ENCODE results near the gene CTLA4.

CTLA4 gene

DNA sequence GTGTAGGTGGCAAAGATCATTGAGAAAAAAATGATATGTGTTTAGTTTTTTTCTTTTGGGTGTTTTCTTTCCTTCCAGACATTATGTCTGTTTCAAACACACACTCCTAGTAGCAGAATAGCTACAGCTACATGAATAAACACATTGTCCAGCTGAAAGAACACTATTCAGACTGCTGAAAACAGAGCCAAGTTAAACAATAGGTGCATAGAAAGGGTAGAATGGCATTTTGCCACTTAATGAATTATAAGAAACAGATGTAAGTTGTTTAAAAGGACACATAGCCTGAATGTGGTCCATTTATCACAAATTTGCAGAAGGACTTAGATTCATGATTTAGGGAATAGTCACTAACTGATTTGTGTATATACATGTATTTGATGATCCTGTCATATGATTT lies 20.1 kb downstream of the CTLA4 start:
- H4K20me1 ChIP-seq (ENCODE audit: insufficient read depth, low read length), result no peaks in the 10 kb centered on the region
- no peaks in the 10 kb centered on the region for H3K27me3 ChIP-seq (ENCODE audit: low read depth, low read length)
- H3K27ac ChIP-seq (ENCODE audit: low read length), result no peak overlapping the region
- H3K36me3 ChIP-seq (replicated peaks; ENCODE audit: low read depth, low read length), result no peaks in the 10 kb centered on the region
- no peaks in the 10 kb centered on the region for H3K9me3 ChIP-seq (ENCODE audit: insufficient read depth, low read length)
- TF ChIP-seq, protein P1, sequence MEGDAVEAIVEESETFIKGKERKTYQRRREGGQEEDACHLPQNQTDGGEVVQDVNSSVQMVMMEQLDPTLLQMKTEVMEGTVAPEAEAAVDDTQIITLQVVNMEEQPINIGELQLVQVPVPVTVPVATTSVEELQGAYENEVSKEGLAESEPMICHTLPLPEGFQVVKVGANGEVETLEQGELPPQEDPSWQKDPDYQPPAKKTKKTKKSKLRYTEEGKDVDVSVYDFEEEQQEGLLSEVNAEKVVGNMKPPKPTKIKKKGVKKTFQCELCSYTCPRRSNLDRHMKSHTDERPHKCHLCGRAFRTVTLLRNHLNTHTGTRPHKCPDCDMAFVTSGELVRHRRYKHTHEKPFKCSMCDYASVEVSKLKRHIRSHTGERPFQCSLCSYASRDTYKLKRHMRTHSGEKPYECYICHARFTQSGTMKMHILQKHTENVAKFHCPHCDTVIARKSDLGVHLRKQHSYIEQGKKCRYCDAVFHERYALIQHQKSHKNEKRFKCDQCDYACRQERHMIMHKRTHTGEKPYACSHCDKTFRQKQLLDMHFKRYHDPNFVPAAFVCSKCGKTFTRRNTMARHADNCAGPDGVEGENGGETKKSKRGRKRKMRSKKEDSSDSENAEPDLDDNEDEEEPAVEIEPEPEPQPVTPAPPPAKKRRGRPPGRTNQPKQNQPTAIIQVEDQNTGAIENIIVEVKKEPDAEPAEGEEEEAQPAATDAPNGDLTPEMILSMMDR (IDR thresholded peaks at IDR 0.05; ENCODE audit: low read depth, low read length), result no peak
- no peak for TF ChIP-seq EZH2phosphoT487 (IDR thresholded peaks at IDR 0.05; ENCODE audit: low read depth)
- H2AFZ ChIP-seq (ENCODE audit: low read depth, low read length), result no peak overlapping the region
- peaks cover 30% of the 10 kb centered on the region for H3K4me1 ChIP-seq (ENCODE audit: low read length)
- no peak overlapping the region for H3K4me2 ChIP-seq (ENCODE audit: low read length)
- H3K4me3 ChIP-seq (ENCODE audit: low read length), result no peak overlapping the region
- no peaks in the 10 kb centered on the region for H3K79me2 ChIP-seq (ENCODE audit: low read length)
- H3K9ac ChIP-seq (ENCODE audit: low read length), result no peak overlapping the region

DNA sequence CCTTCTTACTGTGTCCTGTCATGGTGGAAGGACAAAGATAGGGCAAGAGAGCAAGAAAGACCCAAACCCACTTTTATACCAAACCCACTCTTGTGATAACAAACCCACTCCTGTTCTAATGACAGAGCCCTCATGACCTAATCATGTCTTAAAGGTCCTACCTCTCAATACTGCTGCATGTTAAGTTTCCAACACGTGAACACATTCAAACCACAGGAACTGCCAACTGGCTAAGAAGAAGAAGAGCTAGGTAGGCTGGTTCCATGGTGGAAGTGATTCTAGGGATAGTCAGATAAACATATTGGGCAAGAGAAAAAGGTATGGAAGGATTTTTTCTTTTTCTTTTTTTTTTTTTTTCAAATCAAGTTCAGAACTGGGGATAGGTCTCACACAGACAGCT lies 22.0 kb downstream of the CTLA4 start:
- Histone ChIP-seq H2AFZ (ENCODE audit: low read depth, low read length) (no peak overlapping the region), H3K36me3 (replicated peaks; ENCODE audit: low read depth, low read length) (no peaks in the 10 kb centered on the region), H3K9me3 (ENCODE audit: insufficient read depth, low read length) (no peaks in the 10 kb centered on the region), H3K9ac (ENCODE audit: low read length) (no peak overlapping the region), H3K79me2 (ENCODE audit: low read length) (no peaks in the 10 kb centered on the region), H3K27ac (ENCODE audit: low read length) (no peak overlapping the region), H3K4me2 (ENCODE audit: low read length) (no peak overlapping the region), H4K20me1 (ENCODE audit: insufficient read depth, low read length) (no peaks in the 10 kb centered on the region), H3K4me3 (ENCODE audit: low read length) (no peak overlapping the region), H3K27me3 (ENCODE audit: low read depth, low read length) (no peaks in the 10 kb centered on the region), H3K4me1 (ENCODE audit: low read length) (peaks cover 42% of the 10 kb centered on the region)
- TF ChIP-seq, protein P1 (IDR thresholded peaks at IDR 0.05; ENCODE audit: low read depth, low read length), result no peak
- TF ChIP-seq EZH2phosphoT487 (IDR thresholded peaks at IDR 0.05; ENCODE audit: low read depth), result no peak

DNA sequence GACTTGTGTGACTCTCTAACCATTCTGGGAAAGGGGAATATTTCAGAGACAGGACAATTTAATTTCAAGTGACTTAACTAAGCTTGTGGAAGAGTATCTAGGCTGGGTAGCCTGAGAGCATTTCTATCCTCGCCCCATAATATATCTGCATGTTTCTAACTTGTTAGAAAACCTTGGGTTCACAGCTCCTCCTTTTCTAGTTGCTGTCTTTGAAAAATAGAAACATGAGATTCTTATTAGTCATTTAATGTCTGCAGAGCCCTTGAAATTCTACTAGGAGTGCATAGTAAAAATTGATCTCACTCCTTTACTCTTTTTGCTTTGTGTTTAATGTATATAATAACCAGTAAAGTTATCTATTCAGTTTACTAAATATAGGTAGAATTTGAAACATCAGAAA lies 22.4 kb downstream of the CTLA4 start:
- Histone ChIP-seq H3K4me2 (ENCODE audit: low read length) (no peak overlapping the region), H4K20me1 (ENCODE audit: insufficient read depth, low read length) (no peaks in the 10 kb centered on the region), H3K4me1 (ENCODE audit: low read length) (peaks cover 46% of the 10 kb centered on the region)

DNA sequence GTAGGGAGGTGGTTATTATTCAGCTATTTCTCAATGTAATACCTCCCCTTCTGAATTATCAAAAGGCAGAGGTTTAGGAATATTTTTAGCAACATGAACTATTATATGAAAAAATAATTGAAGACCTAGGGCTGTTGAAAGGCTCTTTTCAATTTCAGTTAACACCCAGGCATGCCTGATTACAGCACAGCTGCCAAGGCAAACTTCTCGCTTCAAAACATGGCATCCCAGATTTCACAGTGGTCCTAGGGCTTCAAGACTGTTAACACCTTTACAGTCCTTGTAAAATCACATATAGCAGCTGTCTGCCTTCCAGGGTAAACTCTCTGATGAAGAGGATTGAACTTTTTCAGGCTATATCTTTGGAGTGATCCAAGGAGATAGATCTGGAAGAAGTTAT lies 23.2 kb downstream of the CTLA4 start:
- TF ChIP-seq, protein P1 (IDR thresholded peaks at IDR 0.05; ENCODE audit: low read depth, low read length), result no peak
- TF ChIP-seq EZH2phosphoT487 (IDR thresholded peaks at IDR 0.05; ENCODE audit: low read depth), result no peak
- Histone ChIP-seq H3K27me3 (ENCODE audit: low read depth, low read length) (no peaks in the 10 kb centered on the region), H2AFZ (ENCODE audit: low read depth, low read length) (peak overlapping the region; percentile 9; the same call in 1 of the 2 replicates), H3K9ac (ENCODE audit: low read length) (no peak overlapping the region), H3K27ac (ENCODE audit: low read length) (peak overlapping the region; percentile 76), H3K4me2 (ENCODE audit: low read length) (peak overlapping the region; percentile 63), H3K9me3 (ENCODE audit: insufficient read depth, low read length) (no peaks in the 10 kb centered on the region), H4K20me1 (ENCODE audit: insufficient read depth, low read length) (no peaks in the 10 kb centered on the region), H3K4me1 (ENCODE audit: low read length) (peaks cover 53% of the 10 kb centered on the region), H3K36me3 (replicated peaks; ENCODE audit: low read depth, low read length) (no peaks in the 10 kb centered on the region), H3K4me3 (ENCODE audit: low read length) (peak overlapping the region; percentile 30), H3K79me2 (ENCODE audit: low read length) (no peaks in the 10 kb centered on the region)

More for the DNA sequence above, 22.4 kb downstream of the CTLA4 start:
- TF ChIP-seq, protein P1 (IDR thresholded peaks at IDR 0.05; ENCODE audit: low read depth, low read length), result no peak
- no peak for TF ChIP-seq EZH2phosphoT487 (IDR thresholded peaks at IDR 0.05; ENCODE audit: low read depth)
- Histone ChIP-seq H3K27ac (ENCODE audit: low read length) (no peak overlapping the region), H3K79me2 (ENCODE audit: low read length) (no peaks in the 10 kb centered on the region), H2AFZ (ENCODE audit: low read depth, low read length) (no peak overlapping the region), H3K9me3 (ENCODE audit: insufficient read depth, low read length) (no peaks in the 10 kb centered on the region), H3K9ac (ENCODE audit: low read length) (no peak overlapping the region), H3K36me3 (replicated peaks; ENCODE audit: low read depth, low read length) (no peaks in the 10 kb centered on the region), H3K27me3 (ENCODE audit: low read depth, low read length) (no peaks in the 10 kb centered on the region), H3K4me3 (ENCODE audit: low read length) (no peak overlapping the region)
